NCI-H2227 (cell line): ENCODE results near the gene CYP2A6.
A peak's percentile ranks its signal among the peaks of the same experiment; 100 is the strongest.

Experiments
- DNase-seq: peaks from one replicate; lab custom pipeline; 2025; ENCODE audit not compliant: unreplicated experiment; lab: John Stamatoyannopoulos, UW

The CYP2A6 gene

DNA sequence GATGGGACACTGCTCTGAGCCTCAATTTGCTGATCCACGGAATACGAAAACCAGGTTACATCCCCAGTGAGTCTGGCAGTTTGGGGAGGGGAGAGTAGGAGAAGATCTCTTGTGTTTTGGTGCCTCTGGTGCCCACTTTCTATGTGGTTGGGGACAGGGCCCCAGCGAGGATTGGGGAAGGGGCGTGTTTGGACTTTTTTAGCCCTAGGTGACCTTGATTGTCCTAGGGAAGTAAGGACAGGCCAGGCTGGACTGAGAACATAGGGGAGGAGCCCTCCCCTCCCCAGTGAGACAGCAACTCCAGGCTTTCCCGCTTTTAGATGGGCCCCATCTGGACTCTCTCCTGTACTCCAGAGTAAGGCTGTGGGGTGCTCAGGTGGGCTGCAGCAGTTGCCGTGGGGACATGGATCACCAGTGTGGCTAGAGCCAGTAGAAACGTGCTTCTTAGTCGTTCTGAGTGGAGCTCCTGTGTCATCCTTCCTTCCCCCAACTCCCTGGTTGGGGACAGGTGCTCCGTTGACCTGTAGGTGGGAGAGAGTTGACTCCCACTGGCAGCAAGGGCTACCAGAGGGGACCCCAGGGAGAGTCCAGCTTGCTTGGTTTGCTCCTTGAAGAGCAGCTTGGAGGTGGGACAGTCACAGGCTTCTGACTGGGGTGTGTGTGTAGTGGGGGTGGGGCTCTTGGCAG, 46.9 kb downstream of the CYP2A6 start:
- DNase-seq: no peak

DNA sequence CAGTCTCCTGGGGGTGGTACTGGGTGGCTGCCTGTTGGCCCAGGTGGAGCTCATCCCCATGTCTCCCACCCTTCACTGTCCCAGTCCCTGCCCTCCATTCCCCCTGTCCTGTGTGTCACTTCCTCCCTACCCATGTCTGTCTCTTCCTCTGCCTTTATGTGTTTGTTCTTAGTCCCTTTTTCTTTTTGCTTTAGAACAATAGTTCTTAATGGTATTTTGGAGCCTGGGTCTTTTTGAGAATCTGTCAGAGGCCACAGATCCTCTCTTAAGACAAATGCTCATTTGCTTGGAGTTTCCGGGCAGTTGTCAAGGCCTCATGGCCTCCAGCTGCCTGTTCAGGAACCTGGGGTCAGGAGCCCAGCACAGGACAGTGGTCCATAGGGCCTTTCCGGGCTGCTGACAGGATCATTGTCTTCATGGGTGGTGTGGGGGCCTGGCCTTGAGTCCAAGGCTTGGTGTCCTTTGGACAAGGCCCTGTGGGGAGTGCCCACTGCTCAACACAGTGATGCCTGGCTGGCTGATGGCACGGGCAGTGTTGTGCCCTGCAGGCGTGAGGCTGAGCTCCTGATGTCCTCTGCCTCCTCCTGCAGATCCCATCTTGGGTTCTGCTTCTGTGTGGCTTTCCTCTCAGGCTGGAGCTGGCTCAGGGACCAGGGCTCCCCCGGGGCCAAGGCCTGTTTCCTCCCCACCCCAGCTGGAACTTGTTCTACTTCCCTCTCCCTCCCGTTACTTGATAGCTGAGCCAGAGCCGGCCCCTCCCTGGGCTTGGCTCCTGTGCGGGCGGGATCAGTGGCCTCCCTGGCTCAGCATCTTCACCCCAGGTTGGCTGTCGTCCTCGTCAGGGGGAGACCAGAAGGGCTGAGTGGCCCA, 47.7 kb downstream of the CYP2A6 start:
- DNase-seq: no peak

- no peak for DNase-seq
Observed at GRCh38 chr19:40801426-40802299, 48.6 kb downstream of the CYP2A6 start.

- no peak for DNase-seq
Observed at GRCh38 chr19:40800997-40801377, 49.3 kb downstream of the CYP2A6 start.

DNA sequence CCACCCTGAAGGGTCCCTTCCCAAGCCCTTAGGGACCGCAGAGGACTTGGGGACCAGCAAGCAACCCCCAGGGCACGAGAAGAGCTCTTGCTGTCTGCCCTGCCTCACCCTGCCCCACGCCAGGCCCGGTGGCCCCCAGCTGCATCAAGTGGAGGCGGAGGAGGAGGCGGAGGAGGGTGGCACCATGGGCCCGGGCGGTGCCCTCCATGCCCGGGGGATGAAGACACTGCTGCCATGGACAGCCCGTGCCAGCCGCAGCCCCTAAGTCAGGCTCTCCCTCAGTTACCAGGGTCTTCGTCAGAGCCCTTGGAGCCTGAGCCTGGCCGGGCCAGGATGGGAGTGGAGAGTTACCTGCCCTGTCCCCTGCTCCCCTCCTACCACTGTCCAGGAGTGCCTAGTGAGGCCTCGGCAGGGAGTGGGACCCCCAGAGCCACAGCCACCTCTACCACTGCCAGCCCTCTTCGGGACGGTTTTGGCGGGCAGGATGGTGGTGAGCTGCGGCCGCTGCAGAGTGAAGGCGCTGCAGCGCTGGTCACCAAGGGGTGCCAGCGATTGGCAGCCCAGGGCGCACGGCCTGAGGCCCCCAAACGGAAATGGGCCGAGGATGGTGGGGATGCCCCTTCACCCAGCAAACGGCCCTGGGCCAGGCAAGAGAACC, 49.8 kb downstream of the CYP2A6 start:
- no peak for DNase-seq

DNA sequence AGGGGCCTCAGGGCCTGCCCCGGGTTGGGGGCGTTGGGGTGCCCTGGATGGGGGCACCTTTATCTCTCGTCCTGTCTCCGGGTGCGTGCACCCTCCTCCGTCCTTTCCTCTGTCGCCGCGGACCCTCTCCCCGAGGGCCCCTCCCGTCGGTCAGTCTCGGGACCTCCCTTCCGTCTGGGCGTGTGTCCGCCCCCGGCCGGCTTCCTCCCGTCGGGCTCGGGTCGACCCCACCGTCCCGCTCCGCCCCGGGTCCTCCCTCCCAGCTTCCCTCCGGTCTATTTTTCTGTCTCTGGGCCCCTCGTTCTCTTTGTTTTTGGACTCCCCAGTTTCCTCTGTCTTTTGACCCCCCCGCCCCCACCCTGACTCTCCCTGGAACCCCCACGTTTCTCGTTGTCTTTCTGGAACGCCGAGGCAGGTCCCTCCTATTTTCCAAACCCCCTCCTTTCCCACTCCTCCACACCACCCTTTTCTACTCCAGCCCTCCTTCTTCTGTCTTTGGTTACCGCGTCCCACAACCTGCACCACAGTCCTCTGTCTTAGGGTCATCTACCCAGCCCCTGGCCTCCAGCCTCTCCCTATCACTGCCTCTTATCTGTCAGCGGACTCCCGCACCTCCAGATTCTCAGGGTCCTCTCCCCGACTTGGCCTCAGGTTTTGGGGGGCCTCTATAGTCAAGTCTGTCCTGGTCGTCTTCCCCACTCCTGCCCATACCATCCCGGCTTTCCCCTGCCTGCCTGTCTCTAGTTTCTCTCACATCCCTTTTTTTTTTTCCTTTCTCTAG, 50.5 kb downstream of the CYP2A6 start:
- DNase-seq: peak; percentile 87

- peak; percentile 100 for DNase-seq
Observed at GRCh38 chr19:40798683-40799557, 51.3 kb downstream of the CYP2A6 start, which contains the start of gene EGLN2. Gene EGLN2, plus strand, starts transcription at chr19:40799191. Its CDS starts 1,382 bp downstream, at chr19:40800573.

GRCh38 chr19:40797963-40798682, 52.1 kb downstream of the CYP2A6 start:
- DNase-seq: peak; percentile 91

DNA sequence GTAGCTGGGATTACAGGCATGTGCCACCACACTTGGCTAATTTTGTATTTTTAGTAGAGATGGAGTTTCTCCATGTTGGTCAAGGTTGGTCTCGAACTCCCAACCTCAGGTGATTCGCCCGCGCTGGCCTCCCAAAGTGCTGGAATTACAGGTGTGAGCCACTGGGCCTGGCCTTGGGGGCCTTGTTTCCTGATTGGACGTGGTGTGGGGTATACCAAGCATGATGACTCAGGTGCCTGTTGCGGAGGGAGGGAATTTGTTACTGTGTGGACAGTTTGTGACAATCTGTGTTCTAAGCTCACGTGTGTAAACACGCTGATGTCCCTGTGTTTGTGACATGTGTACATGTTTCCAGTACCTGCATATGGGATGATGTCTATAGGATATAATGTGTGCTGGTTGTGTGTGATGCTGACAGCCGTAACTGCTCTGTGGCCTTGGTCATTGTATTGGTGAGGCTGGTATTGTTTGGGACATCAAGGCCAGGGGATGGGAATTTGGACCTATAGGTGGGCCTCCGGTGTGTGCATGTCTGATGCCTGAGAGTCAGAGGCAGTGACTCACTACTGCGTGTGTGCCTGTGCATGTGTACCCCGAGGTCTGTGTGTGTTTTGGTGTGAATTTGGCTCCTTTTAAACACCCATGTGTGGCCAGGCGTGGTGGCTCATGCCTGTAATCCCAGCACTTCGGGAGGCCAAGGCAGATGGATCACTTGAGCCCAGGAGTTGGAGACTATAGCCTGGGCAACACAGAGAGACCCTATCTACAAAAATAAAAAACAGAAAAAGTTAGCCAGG, 52.9 kb downstream of the CYP2A6 start:
- no peak for DNase-seq
